Measurements from ENCODE around the gene ANKFN1. TPM values are rescaled to one million over a fixed set of nuclear protein-coding genes. Genes with fewer than 3 reads are reported as not detected.

ANKFN1 gene
- total RNA-seq, 6 experiments from 2014 or later: 0.07 to 0.81 (median 0.45) TPM

- Mint-ChIP-seq H3K4me3 (no peak overlapping the region), H3K36me3 (ENCODE audit: low read depth) (no peaks in the 10 kb centered on the region), H3K9me3 (no peaks in the 10 kb centered on the region), H3K4me1 (ENCODE audit: low read depth) (no peaks in the 10 kb centered on the region), H3K27me3 (ENCODE audit: insufficient read depth) (peaks cover 14% of the 10 kb centered on the region), H3K27ac (no peak overlapping the region)
- TF ChIP-seq CTCF (IDR thresholded peaks at IDR 0.05): no peak
- no peak for DNase-seq
These were observed 361.0 kb downstream of the ANKFN1 start for GRCh38 chr17:56514264-56514663.

GRCh38 chr17:56514899-56515298, 361.6 kb downstream of the ANKFN1 start:
- Mint-ChIP-seq H3K9me3 (no peaks in the 10 kb centered on the region), H3K4me3 (no peak overlapping the region), H3K4me1 (ENCODE audit: low read depth) (no peaks in the 10 kb centered on the region), H3K27ac (no peak overlapping the region), H3K36me3 (ENCODE audit: low read depth) (no peaks in the 10 kb centered on the region), H3K27me3 (ENCODE audit: insufficient read depth) (peaks cover 14% of the 10 kb centered on the region)
- no peak for DNase-seq
- TF ChIP-seq CTCF (IDR thresholded peaks at IDR 0.05): no peak

GRCh38 chr17:56521414-56522141, 368.3 kb downstream of the ANKFN1 start:
- DNase-seq: no peak
- Mint-ChIP-seq H3K27me3 (ENCODE audit: insufficient read depth) (peaks cover 14% of the 10 kb centered on the region), H3K4me1 (ENCODE audit: low read depth) (no peaks in the 10 kb centered on the region), H3K27ac (no peak overlapping the region), H3K36me3 (ENCODE audit: low read depth) (no peaks in the 10 kb centered on the region), H3K4me3 (no peak overlapping the region), H3K9me3 (no peaks in the 10 kb centered on the region)
- no peak for TF ChIP-seq CTCF (IDR thresholded peaks at IDR 0.05)

GRCh38 chr17:56523042-56523441, 369.8 kb downstream of the ANKFN1 start:
- no peaks in the 10 kb centered on the region for H3K36me3 Mint-ChIP-seq (ENCODE audit: low read depth)
- TF ChIP-seq CTCF (IDR thresholded peaks at IDR 0.05): no peak
- H3K4me1 Mint-ChIP-seq (ENCODE audit: low read depth): no peaks in the 10 kb centered on the region
- no peaks in the 10 kb centered on the region for H3K9me3 Mint-ChIP-seq
- no peak overlapping the region for H3K4me3 Mint-ChIP-seq
- no peak for DNase-seq
- H3K27me3 Mint-ChIP-seq (ENCODE audit: insufficient read depth): peaks cover 11% of the 10 kb centered on the region
- no peak overlapping the region for H3K27ac Mint-ChIP-seq

- Mint-ChIP-seq H3K36me3 (ENCODE audit: low read depth) (no peaks in the 10 kb centered on the region), H3K9me3 (no peaks in the 10 kb centered on the region), H3K27me3 (ENCODE audit: insufficient read depth) (peaks cover 8% of the 10 kb centered on the region), H3K4me1 (ENCODE audit: low read depth) (no peaks in the 10 kb centered on the region), H3K27ac (no peak overlapping the region), H3K4me3 (no peak overlapping the region)
- no peak for TF ChIP-seq CTCF (IDR thresholded peaks at IDR 0.05)
- DNase-seq: no peak
These were observed 375.4 kb downstream of the ANKFN1 start for GRCh38 chr17:56528696-56529095.

Data from HFFc6 (cell line).